ENCODE measurements around the gene GRIPAP1.

Gene GRIPAP1

DNA sequence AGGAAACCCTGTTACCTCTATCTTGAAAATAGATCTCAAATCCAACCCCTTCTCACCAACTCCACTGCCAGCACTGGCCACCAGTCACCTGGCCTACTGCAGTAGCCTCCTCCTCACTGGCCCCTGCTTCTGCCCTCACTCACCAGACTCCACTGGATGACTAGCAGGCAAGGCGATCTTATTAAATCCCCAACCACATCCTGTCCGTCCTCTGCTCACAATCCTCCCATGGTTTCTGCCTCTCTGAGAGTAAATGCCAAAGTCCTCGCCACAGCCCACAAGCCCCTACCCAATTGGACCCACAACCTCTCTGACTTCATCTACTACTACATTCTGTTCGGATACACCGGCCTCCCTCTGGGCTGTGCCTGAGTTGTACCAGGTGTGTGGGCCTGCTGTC, 77.8 kb downstream of the GRIPAP1 start:
- no peak for TF ChIP-seq EZH2phosphoT487 (conservative IDR thresholded peaks at IDR 0.05; ENCODE audit: low read length)
- TF ChIP-seq, protein P1, sequence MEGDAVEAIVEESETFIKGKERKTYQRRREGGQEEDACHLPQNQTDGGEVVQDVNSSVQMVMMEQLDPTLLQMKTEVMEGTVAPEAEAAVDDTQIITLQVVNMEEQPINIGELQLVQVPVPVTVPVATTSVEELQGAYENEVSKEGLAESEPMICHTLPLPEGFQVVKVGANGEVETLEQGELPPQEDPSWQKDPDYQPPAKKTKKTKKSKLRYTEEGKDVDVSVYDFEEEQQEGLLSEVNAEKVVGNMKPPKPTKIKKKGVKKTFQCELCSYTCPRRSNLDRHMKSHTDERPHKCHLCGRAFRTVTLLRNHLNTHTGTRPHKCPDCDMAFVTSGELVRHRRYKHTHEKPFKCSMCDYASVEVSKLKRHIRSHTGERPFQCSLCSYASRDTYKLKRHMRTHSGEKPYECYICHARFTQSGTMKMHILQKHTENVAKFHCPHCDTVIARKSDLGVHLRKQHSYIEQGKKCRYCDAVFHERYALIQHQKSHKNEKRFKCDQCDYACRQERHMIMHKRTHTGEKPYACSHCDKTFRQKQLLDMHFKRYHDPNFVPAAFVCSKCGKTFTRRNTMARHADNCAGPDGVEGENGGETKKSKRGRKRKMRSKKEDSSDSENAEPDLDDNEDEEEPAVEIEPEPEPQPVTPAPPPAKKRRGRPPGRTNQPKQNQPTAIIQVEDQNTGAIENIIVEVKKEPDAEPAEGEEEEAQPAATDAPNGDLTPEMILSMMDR (IDR thresholded peaks at IDR 0.05; ENCODE audit: insufficient read depth, low read length, poor library complexity, severe bottlenecking): no peak
- H3K27ac ChIP-seq (ENCODE audit: low read depth, low read length): no peak overlapping the region
- H3K4me3 ChIP-seq (ENCODE audit: insufficient read depth, low read length, poor library complexity, severe bottlenecking): no peak overlapping the region
- H3K4me2 ChIP-seq (ENCODE audit: low read depth, low read length, poor library complexity, severe bottlenecking): no peak overlapping the region
- no peaks in the 10 kb centered on the region for H3K36me3 ChIP-seq (ENCODE audit: low read length)
- H2AFZ ChIP-seq (ENCODE audit: low read depth, low read length, severe bottlenecking): no peak overlapping the region
- no peaks in the 10 kb centered on the region for H3K9me3 ChIP-seq (ENCODE audit: insufficient read depth, low read length)
- H3F3A ChIP-seq (ENCODE audit: insufficient read depth): peaks cover 14% of the 10 kb centered on the region
- H3K9ac ChIP-seq (ENCODE audit: low read length): no peak overlapping the region
- no peaks in the 10 kb centered on the region for H3K27me3 ChIP-seq (ENCODE audit: low read length)
- no peaks in the 10 kb centered on the region for H4K20me1 ChIP-seq (ENCODE audit: low read depth, low read length)
- no peaks in the 10 kb centered on the region for H3K9me2 ChIP-seq (replicated peaks; ENCODE audit: insufficient read depth, low read length)
- no peaks in the 10 kb centered on the region for H3K79me2 ChIP-seq (ENCODE audit: insufficient read depth, low read length)

DNA sequence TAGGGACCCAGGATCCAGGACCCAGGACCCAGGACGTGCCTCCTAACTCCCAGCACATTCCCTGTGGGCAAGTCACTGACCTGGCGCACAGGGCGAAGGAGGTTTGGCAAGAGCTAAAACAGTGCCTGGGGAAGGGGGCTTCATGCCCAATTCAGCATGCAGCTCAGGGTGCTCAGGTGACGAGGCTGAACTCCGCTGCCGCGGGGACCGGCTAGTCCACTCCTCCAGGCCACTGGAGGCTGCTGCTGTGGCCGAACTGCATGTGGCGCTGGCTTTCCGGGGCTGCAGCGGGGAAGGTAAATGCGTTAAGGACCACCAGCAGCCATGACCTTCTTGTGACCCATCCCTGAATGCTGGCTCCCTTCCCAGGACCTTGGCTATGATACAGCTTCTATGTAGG, 78.3 kb downstream of the GRIPAP1 start:
- Histone ChIP-seq H2AFZ (ENCODE audit: low read depth, low read length, severe bottlenecking) (no peak overlapping the region), H3K9me3 (ENCODE audit: insufficient read depth, low read length) (no peaks in the 10 kb centered on the region), H4K20me1 (ENCODE audit: low read depth, low read length) (no peaks in the 10 kb centered on the region), H3K4me3 (ENCODE audit: insufficient read depth, low read length, poor library complexity, severe bottlenecking) (no peak overlapping the region), H3K27me3 (ENCODE audit: low read length) (no peaks in the 10 kb centered on the region), H3K36me3 (ENCODE audit: low read length) (no peaks in the 10 kb centered on the region), H3K9ac (ENCODE audit: low read length) (no peak overlapping the region), H3K9me2 (replicated peaks; ENCODE audit: insufficient read depth, low read length) (no peaks in the 10 kb centered on the region), H3K27ac (ENCODE audit: low read depth, low read length) (no peak overlapping the region), H3F3A (ENCODE audit: insufficient read depth) (peaks cover 17% of the 10 kb centered on the region), H3K79me2 (ENCODE audit: insufficient read depth, low read length) (no peaks in the 10 kb centered on the region), H3K4me2 (ENCODE audit: low read depth, low read length, poor library complexity, severe bottlenecking) (no peak overlapping the region)
- no peak for TF ChIP-seq EZH2phosphoT487 (conservative IDR thresholded peaks at IDR 0.05; ENCODE audit: low read length)
- TF ChIP-seq, protein P1 (IDR thresholded peaks at IDR 0.05; ENCODE audit: insufficient read depth, low read length, poor library complexity, severe bottlenecking): no peak

Data from SU-DHL-6 (cell line).